Cardiac fibroblast (primary cell): Measurements from ENCODE around the gene PDGFB.
A peak's percentile ranks its signal among the peaks of the same experiment; 100 is the strongest.

ENCODE experiments used
- DNase-seq, 2 donors: peaks; one replicate each; pipeline versions ENCODE4 v3.0.0 to v3.0.0-alpha.2; 2010; ENCODE audit warnings: low read depth in 2 of 2
- H3K4me3 ChIP-seq, 2 donors: replicated peaks in 1 of 2; 1 replicate in 1 of 2; 2 replicates in 1 of 2; pipeline ENCODE4 v1.5.1; 2011; ENCODE audit warnings: low read depth in 2 of 2, low read length in 2 of 2, mild to moderate bottlenecking in 2 of 2, moderate library complexity in 1 of 2
- CTCF ChIP-seq: IDR thresholded peaks from one replicate; pipeline ENCODE4 v1.5.1; 2011; ENCODE audit warnings: low read depth, mild to moderate bottlenecking, low read length, inconsistent platforms

PDGFB gene

GRCh38 chr22:39245130-39246039, 603 bp upstream of the PDGFB start:
- H3K4me3 ChIP-seq, result no peak overlapping the region
- no peak for TF ChIP-seq CTCF
- DNase-seq, result no peak

- no peak for TF ChIP-seq CTCF
- DNase-seq, result no peak
- peak overlapping the region; percentile 43 to 65 for H3K4me3 ChIP-seq
Measured at GRCh38 chr22:39244136-39244495, 666 bp downstream of the PDGFB start.

DNA sequence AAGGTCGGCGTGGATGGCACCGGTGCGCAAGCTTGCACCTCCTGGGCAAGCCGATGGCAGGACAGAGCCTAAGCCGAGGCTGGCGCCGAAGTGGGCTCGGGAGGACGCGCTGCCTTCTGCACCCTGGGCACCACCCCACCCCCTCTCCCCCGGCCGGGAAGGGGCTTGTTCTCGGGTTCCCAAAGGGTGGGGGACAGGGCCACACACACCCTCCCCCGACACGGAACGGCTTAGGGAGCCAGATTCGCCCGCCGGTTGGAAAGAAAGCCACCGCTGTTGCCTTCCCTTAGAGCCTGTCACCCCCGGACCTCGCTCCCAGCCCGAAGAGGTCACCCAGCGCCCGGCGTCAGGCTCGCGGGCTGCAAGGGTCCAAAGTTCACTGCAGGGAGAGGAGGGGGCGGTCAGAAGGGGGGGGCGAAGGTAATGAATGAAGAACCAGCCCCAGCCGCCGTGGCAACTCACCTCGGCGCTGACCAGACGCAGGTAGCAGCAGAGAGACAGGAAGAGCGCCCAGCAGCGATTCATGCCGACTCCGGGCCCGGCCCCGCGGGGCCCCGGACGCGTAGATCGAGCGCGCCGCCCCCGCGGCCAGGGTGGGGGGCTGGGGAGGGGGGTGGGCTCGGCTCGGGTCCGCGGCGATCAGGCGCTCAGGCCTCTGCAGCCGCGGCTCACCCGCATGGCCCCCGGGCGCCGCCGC, 1.2 kb downstream of the PDGFB start:
- no peak for DNase-seq
- TF ChIP-seq CTCF, result no peak
- peak overlapping the region; percentile 53 to 65 for H3K4me3 ChIP-seq

- H3K4me3 ChIP-seq, result peak overlapping the region; percentile 53 to 65
- DNase-seq, result peak in 1 of 2 donors; percentile 33
- TF ChIP-seq CTCF, result no peak
Measured at GRCh38 chr22:39242595-39243438, 2.0 kb downstream of the PDGFB start.

DNA sequence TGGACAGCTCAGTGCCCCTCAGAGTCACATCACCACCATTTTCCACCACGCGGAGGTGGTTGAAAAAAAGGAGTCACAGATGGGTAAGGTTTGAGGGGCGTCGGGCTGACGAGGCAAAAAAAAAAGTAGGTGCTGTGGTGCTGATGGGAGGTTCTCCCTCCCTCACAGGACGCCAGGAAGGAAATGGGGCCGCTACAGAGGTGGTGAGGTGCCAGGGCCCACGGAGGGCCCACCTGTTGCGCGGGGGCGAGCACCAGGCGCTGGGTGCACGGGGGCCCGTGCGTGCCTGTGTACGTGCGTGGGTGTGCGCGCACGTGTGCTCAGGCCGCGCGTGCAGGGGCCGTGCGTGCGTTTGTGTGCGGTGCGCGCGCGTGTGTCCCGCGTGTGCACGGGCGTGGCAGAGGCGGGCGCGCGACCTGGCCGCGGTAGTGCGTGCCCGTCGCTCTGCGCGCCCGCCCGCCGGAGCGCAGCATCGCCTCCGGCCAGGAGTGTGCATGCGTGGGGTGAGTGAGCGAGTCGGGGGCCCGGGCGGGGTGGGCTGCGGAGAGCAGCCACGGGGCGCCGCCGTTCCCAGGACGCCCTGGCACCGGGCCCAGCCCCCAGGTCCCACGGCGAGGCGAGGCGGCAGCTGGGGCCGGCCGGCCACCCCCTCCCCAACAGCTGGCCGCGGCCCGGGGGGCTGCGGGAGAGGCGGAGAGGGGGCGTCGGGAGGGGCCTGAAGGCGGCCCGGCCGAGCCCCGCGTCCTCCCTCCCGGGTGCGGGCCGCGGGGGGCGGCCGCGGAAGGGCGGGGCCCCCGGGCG, 2.8 kb downstream of the PDGFB start:
- H3K4me3 ChIP-seq, result peak overlapping the region in 1 of 2 donors; percentile 65
- DNase-seq, result no peak
- no peak for TF ChIP-seq CTCF
